ENCODE measurements around the gene CXCL12. TPM values are rescaled to one million over a fixed set of nuclear protein-coding genes. Genes with fewer than 3 reads are reported as not detected.

CXCL12 gene
- total RNA-seq, 1 experiment from 2014 or later, result 0.14 TPM

DNA sequence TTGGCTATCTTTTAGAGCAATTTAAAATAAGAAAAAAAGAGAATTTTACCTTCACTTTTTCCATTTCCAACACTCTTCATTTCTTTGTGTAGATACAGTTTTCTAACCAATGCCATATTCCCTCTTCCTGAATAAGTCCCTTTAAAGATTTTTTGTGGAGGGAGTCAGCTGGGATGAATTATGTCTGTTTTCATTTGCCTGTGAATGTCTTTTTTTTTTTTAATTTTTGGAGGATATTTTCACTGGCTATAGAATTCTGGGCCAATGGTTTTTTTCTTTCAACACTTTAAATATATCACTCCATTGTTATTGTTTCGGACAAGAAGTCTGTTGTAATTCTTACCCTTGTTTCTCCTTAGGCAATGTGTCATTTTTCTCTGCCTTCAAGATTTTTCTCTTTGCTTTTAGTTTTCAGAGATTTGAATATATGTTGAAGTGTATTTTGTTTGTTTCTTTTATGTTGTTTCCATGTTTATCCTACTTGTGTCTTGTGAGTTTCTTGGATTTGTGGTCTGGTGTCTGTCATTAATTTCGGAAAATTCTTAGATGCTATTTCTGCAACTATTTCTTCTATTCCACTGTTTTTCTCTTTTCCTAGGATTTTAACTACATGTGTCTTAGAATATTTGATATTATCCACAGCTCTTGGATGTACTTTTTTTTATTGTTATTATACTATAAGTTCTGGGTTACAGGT, 20.0 kb upstream of the CXCL12 start:
- in situ Hi-C loops (cut with HindIII; ENCODE audit: low pct_unique_long_range_greater_than_20kb, low sequenced_read_pairs), result no loop called here
- no peak for DNase-seq (ENCODE audit: low read depth)

GRCh38 chr10:44402465-44403195, 17.7 kb upstream of the CXCL12 start:
- in situ Hi-C loops (cut with HindIII; ENCODE audit: low pct_unique_long_range_greater_than_20kb, low sequenced_read_pairs), result no loop called here
- no peak for DNase-seq (ENCODE audit: low read depth)

GRCh38 chr10:44400541-44400940, 15.6 kb upstream of the CXCL12 start:
- DNase-seq (ENCODE audit: low read depth), result no peak
- in situ Hi-C loops (cut with HindIII; ENCODE audit: low pct_unique_long_range_greater_than_20kb, low sequenced_read_pairs), result no loop called here

- DNase-seq (ENCODE audit: low read depth), result no peak
- in situ Hi-C loops (cut with HindIII; ENCODE audit: low pct_unique_long_range_greater_than_20kb, low sequenced_read_pairs), result no loop called here
Measured at GRCh38 chr10:44399659-44400451, 15.0 kb upstream of the CXCL12 start.

DNA sequence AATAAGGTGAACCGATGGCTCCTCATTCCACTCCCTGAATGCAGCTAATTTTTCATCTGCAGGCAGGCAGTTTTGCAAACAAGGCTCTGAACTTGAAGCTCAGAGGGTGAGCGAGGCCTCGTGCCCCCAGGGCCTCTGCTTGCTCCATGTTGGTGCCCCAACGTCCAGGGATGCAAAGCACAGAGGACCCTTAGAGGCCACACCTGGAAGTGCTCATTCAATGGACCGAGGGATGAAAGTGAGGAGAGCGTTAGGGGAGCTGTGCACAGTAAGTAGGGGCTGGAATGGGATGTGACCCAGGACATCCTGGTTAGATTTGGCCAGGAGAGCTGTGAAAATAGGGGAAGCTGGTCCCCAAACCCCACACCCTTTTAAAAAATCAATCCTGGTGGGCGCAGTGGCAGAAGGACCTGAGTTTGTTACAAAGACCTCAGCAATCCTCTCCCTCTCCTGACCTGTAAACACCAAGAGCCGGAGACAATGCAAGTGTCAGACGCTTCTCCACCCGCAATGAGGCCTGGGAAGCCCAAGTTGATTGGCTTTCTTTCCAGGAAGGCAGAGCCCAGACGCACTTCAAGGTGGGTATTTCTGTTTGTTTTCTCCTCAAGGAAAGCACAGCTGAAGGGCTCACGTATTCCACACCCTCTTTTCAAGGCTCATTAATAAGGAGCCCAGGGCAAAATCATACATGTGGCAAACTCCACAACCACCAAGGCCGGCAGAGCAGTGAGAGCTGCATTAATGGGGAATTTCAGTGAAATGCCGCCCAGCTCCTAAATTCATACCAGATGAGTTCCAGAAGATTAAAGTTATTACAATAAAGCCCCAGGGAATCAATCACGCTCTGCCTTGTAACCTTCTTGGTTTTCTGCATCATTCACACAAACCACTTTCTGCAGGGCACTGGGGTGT, 14.1 kb upstream of the CXCL12 start:
- no peak for DNase-seq (ENCODE audit: low read depth)
- in situ Hi-C loops (cut with HindIII; ENCODE audit: low pct_unique_long_range_greater_than_20kb, low sequenced_read_pairs), result no loop called here

GRCh38 chr10:44398271-44398670, 13.4 kb upstream of the CXCL12 start:
- in situ Hi-C loops (cut with HindIII; ENCODE audit: low pct_unique_long_range_greater_than_20kb, low sequenced_read_pairs), result no loop called here
- DNase-seq (ENCODE audit: low read depth), result no peak

- DNase-seq (ENCODE audit: low read depth), result no peak
Measured at GRCh38 chr10:44397476-44398225, 12.8 kb upstream of the CXCL12 start.

GRCh38 chr10:44396671-44397191, 11.8 kb upstream of the CXCL12 start:
- in situ Hi-C loops (cut with HindIII; ENCODE audit: low pct_unique_long_range_greater_than_20kb, low sequenced_read_pairs), result no loop called here
- no peak for DNase-seq (ENCODE audit: low read depth)

More at GRCh38 chr10:44397476-44398225, 12.8 kb upstream of the CXCL12 start:
- in situ Hi-C loops (cut with HindIII; ENCODE audit: low pct_unique_long_range_greater_than_20kb, low sequenced_read_pairs), result no loop called here

GRCh38 chr10:44395902-44396670, 11.2 kb upstream of the CXCL12 start:
- in situ Hi-C loops (cut with HindIII; ENCODE audit: low pct_unique_long_range_greater_than_20kb, low sequenced_read_pairs), result no loop called here
- DNase-seq (ENCODE audit: low read depth), result no peak

- DNase-seq (ENCODE audit: low read depth), result no peak
- in situ Hi-C loops (cut with HindIII; ENCODE audit: low pct_unique_long_range_greater_than_20kb, low sequenced_read_pairs), result no loop called here
Measured at GRCh38 chr10:44395396-44395795, 10.5 kb upstream of the CXCL12 start.

- in situ Hi-C loops (cut with HindIII; ENCODE audit: low pct_unique_long_range_greater_than_20kb, low sequenced_read_pairs), result no loop called here
- no peak for DNase-seq (ENCODE audit: low read depth)
Measured at GRCh38 chr10:44394696-44395381, 9.9 kb upstream of the CXCL12 start.

DNA sequence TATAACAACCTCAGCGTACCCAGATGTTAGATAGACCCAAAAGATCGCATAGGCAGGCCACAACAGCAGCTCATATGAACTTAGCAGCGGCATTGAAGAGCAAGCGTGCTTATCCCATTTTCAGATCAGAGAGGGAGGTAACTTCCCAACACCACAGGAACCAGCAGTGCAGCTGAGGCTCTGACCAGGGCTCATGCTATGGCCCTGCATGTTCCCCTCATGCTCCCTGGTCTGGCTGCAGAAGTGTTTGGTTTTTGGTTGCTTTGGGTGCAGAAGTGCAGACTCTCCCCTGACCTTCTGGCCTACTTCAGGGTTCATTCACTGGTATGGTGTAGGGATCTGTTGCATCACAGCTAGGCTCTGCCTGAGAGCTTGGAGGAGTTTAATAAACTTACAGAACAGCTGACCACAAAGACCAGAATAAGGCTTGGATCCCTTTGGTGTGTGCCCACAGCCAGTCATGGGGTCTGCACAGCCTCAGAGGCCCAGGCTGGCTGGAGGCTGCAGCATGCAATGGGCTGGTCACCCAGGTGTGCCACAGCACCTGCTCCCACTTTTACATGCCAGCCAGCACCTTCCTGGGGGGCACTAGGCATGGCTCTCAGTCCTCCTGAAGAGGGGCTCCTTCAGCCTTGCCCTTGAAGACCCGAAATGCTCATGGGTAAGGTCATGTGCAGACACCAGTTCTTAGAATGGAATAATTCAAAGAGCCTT, 9.1 kb upstream of the CXCL12 start:
- in situ Hi-C loops (cut with HindIII; ENCODE audit: low pct_unique_long_range_greater_than_20kb, low sequenced_read_pairs), result no loop called here
- DNase-seq (ENCODE audit: low read depth), result no peak

DNA sequence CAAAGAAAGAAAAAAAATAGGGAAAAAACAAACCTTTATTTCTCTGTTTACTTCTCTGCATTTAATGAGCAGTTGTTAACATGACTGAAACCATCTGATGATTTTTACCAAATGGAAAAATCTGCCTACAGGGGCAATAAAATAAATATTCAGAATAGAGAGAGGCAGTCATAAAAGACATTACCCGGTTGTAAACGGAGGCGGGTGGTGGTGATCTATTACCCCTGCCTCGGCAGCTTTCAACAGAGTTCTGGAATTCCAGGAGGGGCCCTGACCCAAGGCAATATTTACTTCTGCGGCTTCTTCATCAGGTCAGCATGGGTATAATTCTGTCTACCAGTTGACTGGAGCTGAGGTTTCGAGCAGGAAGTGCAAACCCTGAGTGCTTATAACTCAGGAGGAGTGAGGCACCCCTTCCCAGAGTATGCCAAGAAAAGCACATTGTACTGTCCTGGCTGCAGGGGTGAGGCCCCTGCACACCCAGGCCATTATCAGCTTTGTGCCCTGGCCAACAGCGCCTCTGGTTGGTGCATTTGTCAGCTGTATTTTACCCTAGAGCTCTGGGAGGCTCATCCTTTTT, 8.2 kb upstream of the CXCL12 start:
- DNase-seq (ENCODE audit: low read depth), result no peak
- in situ Hi-C loops (cut with HindIII; ENCODE audit: low pct_unique_long_range_greater_than_20kb, low sequenced_read_pairs), result no loop called here

DNA sequence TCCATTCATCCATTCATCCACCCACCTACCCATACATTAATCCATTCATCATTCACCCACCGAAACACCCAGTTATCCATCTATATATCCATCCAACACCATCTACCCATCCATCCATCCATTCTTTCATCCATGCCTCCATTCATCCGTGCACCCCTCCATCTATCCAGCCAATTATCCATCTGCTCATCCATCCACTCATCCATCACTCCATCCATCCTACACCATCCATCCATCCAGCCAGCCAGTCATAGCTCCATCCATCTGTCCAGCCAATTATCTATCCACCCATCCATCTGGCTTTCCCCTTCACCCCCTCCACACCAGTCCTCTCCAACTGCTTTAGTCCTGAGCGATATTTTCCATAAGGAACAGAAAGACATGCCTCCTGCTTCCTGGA, 7.5 kb upstream of the CXCL12 start:
- in situ Hi-C loops (cut with HindIII; ENCODE audit: low pct_unique_long_range_greater_than_20kb, low sequenced_read_pairs), result no loop called here
- no peak for DNase-seq (ENCODE audit: low read depth)

- DNase-seq (ENCODE audit: low read depth), result no peak
- in situ Hi-C loops (cut with HindIII; ENCODE audit: low pct_unique_long_range_greater_than_20kb, low sequenced_read_pairs), result no loop called here
Measured at GRCh38 chr10:44391981-44392380, 7.1 kb upstream of the CXCL12 start.
